ENCODE measurements around the gene ZBTB9.

DNA sequence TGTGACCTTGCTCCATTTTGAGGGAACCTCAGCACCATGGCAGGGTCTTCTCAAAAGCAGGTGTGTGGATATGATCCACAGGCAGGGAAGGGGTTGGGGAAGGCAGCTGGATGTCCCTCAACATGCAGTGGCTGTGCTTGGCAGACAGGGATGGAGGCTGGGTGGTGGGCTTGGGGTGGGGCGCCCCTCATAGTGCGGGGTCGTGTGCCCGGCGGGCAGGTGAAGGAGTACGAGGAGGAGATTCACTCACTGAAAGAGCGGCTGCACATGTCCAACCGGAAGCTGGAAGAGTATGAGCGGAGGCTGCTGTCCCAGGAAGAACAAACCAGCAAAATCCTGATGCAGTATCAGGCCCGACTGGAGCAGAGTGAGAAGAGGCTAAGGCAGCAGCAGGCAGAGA is 8.0 kb upstream of the ZBTB9 start:
- TF ChIP-seq, protein P1, sequence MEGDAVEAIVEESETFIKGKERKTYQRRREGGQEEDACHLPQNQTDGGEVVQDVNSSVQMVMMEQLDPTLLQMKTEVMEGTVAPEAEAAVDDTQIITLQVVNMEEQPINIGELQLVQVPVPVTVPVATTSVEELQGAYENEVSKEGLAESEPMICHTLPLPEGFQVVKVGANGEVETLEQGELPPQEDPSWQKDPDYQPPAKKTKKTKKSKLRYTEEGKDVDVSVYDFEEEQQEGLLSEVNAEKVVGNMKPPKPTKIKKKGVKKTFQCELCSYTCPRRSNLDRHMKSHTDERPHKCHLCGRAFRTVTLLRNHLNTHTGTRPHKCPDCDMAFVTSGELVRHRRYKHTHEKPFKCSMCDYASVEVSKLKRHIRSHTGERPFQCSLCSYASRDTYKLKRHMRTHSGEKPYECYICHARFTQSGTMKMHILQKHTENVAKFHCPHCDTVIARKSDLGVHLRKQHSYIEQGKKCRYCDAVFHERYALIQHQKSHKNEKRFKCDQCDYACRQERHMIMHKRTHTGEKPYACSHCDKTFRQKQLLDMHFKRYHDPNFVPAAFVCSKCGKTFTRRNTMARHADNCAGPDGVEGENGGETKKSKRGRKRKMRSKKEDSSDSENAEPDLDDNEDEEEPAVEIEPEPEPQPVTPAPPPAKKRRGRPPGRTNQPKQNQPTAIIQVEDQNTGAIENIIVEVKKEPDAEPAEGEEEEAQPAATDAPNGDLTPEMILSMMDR (IDR thresholded peaks at IDR 0.05) = no peak
- TF ChIP-seq POLR2AphosphoS5 (IDR thresholded peaks at IDR 0.05) (no peak), POLR2A (IDR thresholded peaks at IDR 0.05) (no peak)
